WTC11 (cell line): ENCODE measurements around the gene CFAP299. TPM values are rescaled to one million over a fixed set of nuclear protein-coding genes. Genes with fewer than 3 reads are reported as not detected.

ENCODE experiments used
- ATAC-seq: fragments of 200-7000 bp; cut with Tn5 transposase; 2 replicates; pipeline ENCODE4 v1.10.0; 2021; ENCODE audit warnings: mild to moderate bottlenecking, moderate library complexity
- CTCF ChIA-PET: fragments of 300-600 bp; sonication (Branson Sonifier 250); formaldehyde crosslinking; loops from one replicate; lab custom pipeline; 2021; ENCODE audit warnings: antibody characterized with exemption; lab: Charles Lee
- POLR2A ChIA-PET: fragments of 350-600 bp; sonication (Branson Sonifier 250); formaldehyde crosslinking; loops from one replicate; lab custom pipeline; 2021; ENCODE audit warnings: antibody characterized with exemption; lab: Charles Lee
- DNase-seq: peaks from one replicate; pipeline ENCODE4 v3.0.0; 2021; ENCODE audit warnings: low spot score
- H3K27ac Mint-ChIP-seq: 2 replicates; pipeline ENCODE4 v1.8.0; 2021; ENCODE audit warnings: mixed read lengths
- H3K27me3 Mint-ChIP-seq: 2 replicates; pipeline ENCODE4 v1.8.0; 2021; ENCODE audit warnings: low read depth, mild to moderate bottlenecking, moderate library complexity, mixed read lengths
- H3K36me3 Mint-ChIP-seq: 2 replicates; pipeline ENCODE4 v1.8.0; 2021; ENCODE audit warnings: mixed read lengths
- H3K4me1 Mint-ChIP-seq: 2 replicates; pipeline ENCODE4 v1.8.0; 2022; ENCODE audit warnings: mixed read lengths
- H3K4me3 Mint-ChIP-seq: 2 replicates; pipeline ENCODE4 v1.8.0; 2021; ENCODE audit warnings: mild to moderate bottlenecking, moderate library complexity, mixed read lengths
- H3K9me3 Mint-ChIP-seq: 2 replicates; pipeline ENCODE4 v1.8.0; 2021; ENCODE audit warnings: mixed read lengths
- AR ChIP-seq: fragments of 250-450 bp; sonication (Bioruptor Pico); IDR thresholded peaks from 2 replicates; pipeline ENCODE4 v1.9.0; 2021; ENCODE audit warnings: mild to moderate bottlenecking
- ATF6 ChIP-seq: sonication (generic); formaldehyde crosslinking; IDR thresholded peaks from 2 replicates; pipeline ENCODE4 v1.8.1; 2023; ENCODE audit warnings: mild to moderate bottlenecking, missing genetic modification reagents
- CREB1 ChIP-seq: sonication (generic); formaldehyde crosslinking; IDR thresholded peaks from 2 replicates; pipeline ENCODE4 v1.8.0; 2023; ENCODE audit warnings: mild to moderate bottlenecking, missing genetic modification reagents
- CREM ChIP-seq: sonication (generic); formaldehyde crosslinking; IDR thresholded peaks from 2 replicates; pipeline ENCODE4 v1.8.1; 2022; ENCODE audit warnings: mild to moderate bottlenecking, missing genetic modification reagents, moderate library complexity
- CTCF ChIP-seq: fragments of 200-600 bp; IDR thresholded peaks from 2 replicates; pipeline ENCODE4 v1.8.0; 2022; ENCODE audit warnings: antibody characterized with exemption
- E2F1 ChIP-seq: sonication (generic); formaldehyde crosslinking; IDR thresholded peaks from 2 replicates; pipeline ENCODE4 v1.8.0; 2022; ENCODE audit warnings: mild to moderate bottlenecking, missing genetic modification reagents
- E2F5 ChIP-seq: sonication (generic); formaldehyde crosslinking; IDR thresholded peaks from 2 replicates; pipeline ENCODE4 v1.8.1; 2022; ENCODE audit warnings: mild to moderate bottlenecking, moderate library complexity, missing genetic modification reagents
- KAT7 ChIP-seq: sonication (generic); formaldehyde crosslinking; IDR thresholded peaks from 2 replicates; pipeline ENCODE4 v1.8.1; 2023; ENCODE audit warnings: missing genetic modification reagents, mild to moderate bottlenecking, borderline replicate concordance
- NFATC4 ChIP-seq: fragments of 250-450 bp; sonication (Bioruptor Pico); IDR thresholded peaks from 2 replicates; pipeline ENCODE4 v1.9.0; 2021; ENCODE audit warnings: mild to moderate bottlenecking
- PRRX2 ChIP-seq: fragments of 250-450 bp; sonication (Bioruptor Pico); IDR thresholded peaks from 2 replicates; pipeline ENCODE4 v1.8.0; 2021; ENCODE audit warnings: mild to moderate bottlenecking
- TEAD1 ChIP-seq: sonication (generic); formaldehyde crosslinking; IDR thresholded peaks from 2 replicates; pipeline ENCODE4 v1.8.0; 2022; ENCODE audit warnings: mild to moderate bottlenecking, missing genetic modification reagents
- ZNF396 ChIP-seq: fragments of 250-450 bp; sonication (Bioruptor Pico); IDR thresholded peaks from 2 replicates; pipeline ENCODE4 v1.8.0; 2021; ENCODE audit warnings: mild to moderate bottlenecking, moderate library complexity, borderline replicate concordance
- ZNF423 ChIP-seq: fragments of 250-450 bp; sonication (Bioruptor Pico); IDR thresholded peaks from 2 replicates; pipeline ENCODE4 v2.1.2; 2022; ENCODE audit warnings: mild to moderate bottlenecking, moderate library complexity
- ZNF512 ChIP-seq: sonication (generic); formaldehyde crosslinking; IDR thresholded peaks from 2 replicates; pipeline ENCODE4 v1.8.1; 2022; ENCODE audit warnings: missing genetic modification reagents, borderline replicate concordance
- ZNF532 ChIP-seq: fragments of 250-450 bp; sonication (Bioruptor Pico); IDR thresholded peaks from 2 replicates; pipeline ENCODE4 v1.9.0; 2021; ENCODE audit warnings: mild to moderate bottlenecking, borderline replicate concordance
- total RNA-seq: library from RNA; stranded (reverse); gene quantifications from 3 replicates; pipeline ENCODE4 v1.2.3, GENCODE V29; 2021

Gene CFAP299
- total RNA-seq, 1 experiment from 2014 or later, result not detected

GRCh38 chr4:80301884-80302283 lies 33.6 kb upstream of the CFAP299 start (continued):
- TF ChIP-seq AR (CRISPR knock-in tag) (no peak), ATF6 (CRISPR knock-in tag) (no peak)
- TF ChIP-seq, all 79 proteins: peak for 0

- no peak for ATAC-seq
- Mint-ChIP-seq H3K27me3 (no peaks in the 10 kb centered on the region), H3K27ac (no peak overlapping the region), H3K4me1 (peaks cover 21% of the 10 kb centered on the region), H3K9me3 (peaks cover 10% of the 10 kb centered on the region), H3K36me3 (0 out of 2 replicates have a peak, but pooled peaks cover 3% of the 10 kb centered on the region), H3K4me3 (no peak overlapping the region)
- POLR2A ChIA-PET, result no interaction called here
- no peak for DNase-seq
- no peak for TF ChIP-seq NFATC4
- TF ChIP-seq PRRX2 (CRISPR knock-in tag), result no peak
- TF ChIP-seq ZNF512 (CRISPR knock-in tag), result no peak
- TF ChIP-seq CREM (CRISPR knock-in tag), result no peak
- no peak for TF ChIP-seq ZNF396 (CRISPR knock-in tag)
- no peak for TF ChIP-seq ZNF532 (CRISPR knock-in tag)
- TF ChIP-seq E2F5 (CRISPR knock-in tag), result no peak
- TF ChIP-seq KAT7 (CRISPR knock-in tag), result no peak
- no peak for TF ChIP-seq CREB1
- TF ChIP-seq CTCF, result no peak
- TF ChIP-seq ZNF423 (CRISPR knock-in tag), result no peak
- TF ChIP-seq TEAD1 (CRISPR knock-in tag), result no peak
- no peak for TF ChIP-seq E2F1 (CRISPR knock-in tag)
- CTCF ChIA-PET, result interaction anchor here (1.0 kb wide), 1 partner anchor 82 kb away, joined by 3 read pairs; no protein-coding TSS in a partner anchor
Observed at GRCh38 chr4:80302616-80303223, 32.8 kb upstream of the CFAP299 start.
